Esophagus mucosa (tissue), 1 donor: ENCODE measurements around the gene PTPRR. TPM values are rescaled to one million over a fixed set of nuclear protein-coding genes. Genes with fewer than 3 reads are reported as not detected.

Source experiments
- ATAC-seq: fragments of 200-7000 bp; cut with Tn5 transposase; one replicate; pipeline ENCODE4 v1.9.1; 2020
- total RNA-seq: library from RNA; stranded (reverse); gene quantifications from one replicate; pipeline ENCODE4 v1.2.4, GENCODE V29; 2023
- donor health status: DM: yes; HTN: yes; CAD: no.

Gene PTPRR
- total RNA-seq, 1 donor from 2014 or later, result not detected

GRCh38 chr12:70910666-70911065 is 9.9 kb downstream of the PTPRR start:
- no peak for ATAC-seq

- no peak for ATAC-seq
Measured at GRCh38 chr12:70908978-70909377, 11.6 kb downstream of the PTPRR start.

- ATAC-seq, result no peak
Measured at GRCh38 chr12:70907412-70907811, 13.1 kb downstream of the PTPRR start.

DNA sequence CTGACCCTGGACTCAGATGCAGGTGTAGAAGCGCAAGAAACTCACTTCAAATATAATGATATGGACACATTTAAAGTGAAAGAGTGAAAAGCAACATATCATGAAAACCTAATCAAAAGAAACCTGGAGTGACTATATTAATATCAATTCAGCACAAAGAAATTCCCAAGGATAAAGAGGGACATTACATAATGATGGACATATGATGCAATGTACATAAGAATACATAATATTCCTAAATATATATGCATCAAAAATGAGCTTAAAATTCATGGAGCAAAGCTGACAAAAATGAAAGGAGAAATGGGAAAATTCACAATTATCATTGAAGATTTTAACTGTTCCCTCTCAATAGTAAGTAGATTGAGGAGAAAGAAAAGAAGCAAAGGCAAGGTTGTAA is 24.6 kb downstream of the PTPRR start:
- no peak for ATAC-seq

GRCh38 chr12:70892593-70892992 is 27.9 kb downstream of the PTPRR start:
- no peak for ATAC-seq

DNA sequence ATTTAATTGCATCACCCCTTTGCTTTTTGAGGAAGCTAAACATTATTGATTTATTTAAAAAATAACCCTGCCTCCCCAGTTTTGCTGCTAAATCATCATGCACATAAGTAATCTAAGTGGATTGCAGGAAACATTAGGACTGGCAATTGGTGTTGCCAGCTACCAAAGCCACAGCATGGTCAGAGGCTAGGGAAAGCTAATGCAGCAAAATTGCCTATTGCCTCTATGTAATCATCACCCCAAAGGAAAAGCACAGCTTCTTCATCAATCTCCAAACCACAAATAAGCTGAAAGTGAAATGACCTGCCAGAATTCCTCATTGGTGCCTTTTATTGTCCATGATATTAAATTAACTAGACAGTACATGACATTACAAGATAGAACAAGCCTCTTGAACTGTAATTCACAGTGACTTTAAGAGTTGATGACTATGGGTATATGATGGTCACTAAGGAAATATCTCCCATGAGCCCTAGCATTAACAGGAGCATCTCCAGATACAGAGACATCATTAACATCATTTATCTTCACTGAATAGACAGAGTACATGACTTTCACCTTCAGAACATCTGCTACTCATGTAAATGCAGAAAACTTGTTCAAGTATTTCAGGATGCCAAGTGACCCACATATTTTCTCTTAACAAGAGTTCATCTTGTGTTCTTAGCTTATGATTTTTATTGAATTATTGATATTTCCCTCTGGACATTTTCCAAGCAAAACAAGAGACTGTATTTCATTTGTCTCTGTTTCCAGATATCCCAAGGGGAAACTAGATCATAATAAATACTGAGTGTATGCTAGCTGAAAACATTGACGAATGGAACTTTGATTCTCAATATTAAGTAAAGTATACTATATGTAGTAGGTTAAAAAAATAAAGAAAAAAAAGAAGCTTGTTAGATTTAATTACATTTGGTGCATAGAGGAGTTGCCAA is 29.4 kb downstream of the PTPRR start:
- ATAC-seq, result no peak

DNA sequence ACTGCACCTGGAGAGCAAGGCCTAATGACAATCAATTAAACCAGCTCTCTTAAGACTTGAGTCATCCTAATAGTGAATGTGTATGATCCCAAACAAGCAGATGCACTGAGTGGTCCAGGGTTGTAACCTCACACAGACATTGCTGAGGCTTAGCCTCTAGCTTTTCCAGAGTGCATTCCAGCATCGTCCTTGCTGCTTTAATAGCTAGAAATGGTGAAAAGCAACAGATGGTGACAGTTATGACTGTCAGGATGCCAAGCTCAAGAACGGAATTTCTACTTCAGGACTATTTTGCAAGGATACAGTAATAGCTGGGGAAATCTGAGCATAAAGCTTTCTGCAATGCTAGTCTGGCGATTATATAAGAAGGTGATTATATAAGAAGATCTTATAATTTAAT is 34.6 kb downstream of the PTPRR start:
- ATAC-seq, result no peak

DNA sequence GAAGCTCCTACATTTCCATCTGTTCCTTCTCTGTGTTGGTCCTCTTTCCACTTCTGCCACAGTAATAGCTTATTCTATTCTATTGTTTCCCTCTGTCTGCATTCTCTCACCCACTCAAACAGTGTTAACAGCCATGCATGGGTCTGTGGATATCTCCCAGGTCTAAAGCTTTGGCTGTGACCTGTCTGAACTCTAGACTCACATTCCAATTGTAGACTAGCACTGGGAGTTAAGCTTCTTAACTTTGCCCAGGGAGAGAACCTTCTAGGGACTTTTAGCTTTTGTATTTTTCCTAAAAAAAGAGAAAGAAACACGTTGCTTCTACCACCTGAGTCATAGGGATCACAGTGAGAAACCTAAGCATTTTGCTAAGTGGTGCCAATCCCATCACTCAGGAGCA is 36.7 kb downstream of the PTPRR start:
- no peak for ATAC-seq

DNA sequence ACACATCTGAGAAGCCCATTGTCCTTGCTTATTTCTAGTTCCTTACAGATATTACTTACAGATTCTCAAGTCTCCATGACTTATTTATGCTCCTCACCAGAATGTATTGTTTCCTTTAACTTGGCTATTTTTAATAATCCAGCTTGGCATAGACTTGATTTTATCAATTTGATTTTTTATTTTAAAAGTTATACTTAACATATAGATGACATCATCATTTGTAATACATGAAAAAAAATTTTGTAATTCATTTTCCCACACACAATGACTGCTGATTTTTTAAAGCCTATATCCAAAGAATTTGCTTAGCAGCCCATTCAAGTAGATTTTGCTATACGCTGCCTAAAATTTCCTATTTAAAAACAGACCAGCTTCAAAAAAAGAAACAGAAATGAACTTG is 39.8 kb downstream of the PTPRR start:
- no peak for ATAC-seq

GRCh38 chr12:70876952-70877351 is 43.6 kb downstream of the PTPRR start:
- ATAC-seq, result no peak

DNA sequence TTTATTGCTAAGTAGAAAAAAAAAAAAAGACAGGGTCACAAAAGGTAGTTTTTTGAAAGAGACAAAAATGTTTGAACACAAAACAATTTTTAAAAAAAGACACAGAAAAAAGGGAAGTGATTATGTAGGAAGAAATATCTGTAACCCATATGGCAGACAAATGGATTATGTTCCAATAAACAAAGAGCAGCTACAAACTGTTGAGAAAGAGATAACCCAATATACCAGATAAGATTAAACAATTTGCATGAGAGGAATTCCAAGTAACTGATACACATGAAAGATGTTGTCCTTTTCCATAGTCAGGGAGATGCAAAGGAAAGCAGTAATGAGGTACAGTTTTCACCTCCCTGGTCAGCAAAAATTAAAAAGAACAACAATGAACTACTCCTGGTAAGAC is 44.9 kb downstream of the PTPRR start:
- no peak for ATAC-seq

DNA sequence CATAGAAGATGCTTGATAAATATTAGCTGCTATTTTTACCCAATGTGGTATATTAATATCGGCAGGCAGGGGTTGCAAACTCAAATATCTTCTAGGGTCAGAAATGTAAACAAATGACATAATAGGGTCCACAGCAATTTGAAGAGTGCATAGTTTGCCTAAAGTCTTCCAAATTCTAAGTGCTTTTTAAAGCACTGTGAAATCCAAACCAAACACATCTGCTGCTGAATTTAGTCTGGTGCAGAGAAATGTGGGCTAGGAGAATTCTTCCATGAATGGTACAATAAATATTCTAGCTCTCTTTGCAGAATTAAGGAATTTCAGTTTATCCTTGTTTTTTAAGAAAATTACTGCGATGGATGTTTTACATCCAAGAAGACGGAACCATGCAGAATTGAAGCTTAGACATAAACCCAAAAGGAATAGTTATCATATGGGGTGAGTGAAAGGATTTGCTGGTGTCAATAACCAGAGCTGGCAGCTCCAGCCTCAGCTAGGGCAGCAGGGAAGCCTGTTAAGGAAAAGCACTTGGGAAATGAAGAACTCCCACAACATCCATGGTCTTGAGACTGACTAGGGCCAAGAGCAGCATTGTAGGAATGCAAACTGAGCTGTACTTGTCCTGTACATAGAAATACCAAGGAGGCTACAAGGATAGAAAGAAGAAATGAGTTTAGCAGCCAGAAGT is 65.5 kb downstream of the PTPRR start:
- ATAC-seq, result no peak

DNA sequence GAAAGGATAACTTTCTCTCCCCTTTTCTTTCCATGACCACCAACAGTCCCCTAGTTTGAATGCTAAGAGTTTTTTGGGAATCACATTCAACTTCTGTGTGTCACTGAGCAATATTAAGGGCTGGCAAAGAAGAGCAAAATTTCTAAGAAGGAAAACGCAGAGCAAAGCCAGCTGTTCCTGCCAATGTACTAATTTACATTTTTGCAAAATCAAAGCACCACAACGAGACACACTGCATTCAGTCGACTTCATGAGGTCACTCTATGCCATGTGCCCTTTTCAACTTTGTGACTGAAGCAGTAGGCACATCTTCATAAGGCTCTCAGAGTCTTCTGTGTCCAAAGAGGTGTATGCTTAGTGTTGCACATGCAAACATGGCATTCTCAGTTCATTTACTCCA is 66.4 kb downstream of the PTPRR start:
- no peak for ATAC-seq

DNA sequence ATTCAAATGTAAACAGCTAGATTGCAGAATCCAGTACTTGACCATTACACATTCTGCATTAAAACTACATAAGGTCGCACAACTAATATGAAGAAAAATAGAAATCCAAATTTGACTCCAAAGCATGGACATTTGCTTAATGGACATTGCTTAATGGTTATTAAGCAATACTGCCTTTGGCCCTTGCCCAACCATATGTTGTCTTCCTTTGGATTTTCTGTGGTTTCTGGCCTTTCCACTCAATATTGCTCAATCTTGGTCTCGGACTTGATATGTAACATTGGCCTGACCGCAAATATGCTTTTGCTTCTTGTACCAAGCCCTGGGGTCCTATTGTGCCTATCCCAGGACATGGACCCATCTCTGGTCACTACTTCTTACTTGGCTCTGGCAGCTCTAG is 67.2 kb downstream of the PTPRR start:
- no peak for ATAC-seq

- ATAC-seq, result no peak
Measured at GRCh38 chr12:70852416-70853150, 68.0 kb downstream of the PTPRR start.

DNA sequence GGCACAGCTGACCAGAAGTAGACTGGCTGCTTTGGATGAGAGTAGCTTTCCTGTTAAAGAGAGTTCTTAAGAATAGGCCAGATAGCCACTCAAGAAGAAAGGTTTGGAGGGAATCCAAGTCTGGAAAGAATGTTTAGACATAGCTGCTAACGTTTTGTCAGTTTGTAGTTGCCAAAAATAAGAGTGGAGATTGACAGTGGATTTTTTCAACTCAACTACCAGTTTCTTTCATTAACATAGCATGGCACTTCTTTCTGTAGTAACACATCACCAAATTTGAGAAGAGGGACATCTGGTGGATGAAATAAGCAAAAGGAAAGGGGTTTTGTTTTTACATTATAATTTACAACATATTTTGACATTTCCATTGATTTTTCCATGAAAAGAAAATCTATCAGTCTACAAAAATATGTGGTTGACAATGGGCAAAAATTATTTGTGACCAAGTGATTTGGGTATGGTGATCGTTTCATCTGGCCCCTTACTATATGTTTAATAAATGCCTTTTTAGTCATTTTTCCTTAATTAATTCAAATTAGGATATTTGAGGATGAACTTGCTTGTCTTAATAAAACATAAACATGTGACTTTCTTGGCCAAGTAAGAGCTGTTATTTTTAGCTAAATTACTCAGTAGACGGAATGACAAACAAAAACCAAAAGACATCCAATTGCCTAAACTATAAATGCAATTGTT is 71.1 kb downstream of the PTPRR start:
- no peak for ATAC-seq

GRCh38 chr12:70847871-70848270 is 72.7 kb downstream of the PTPRR start:
- ATAC-seq, result no peak

GRCh38 chr12:70845268-70845667 is 75.3 kb downstream of the PTPRR start:
- no peak for ATAC-seq

DNA sequence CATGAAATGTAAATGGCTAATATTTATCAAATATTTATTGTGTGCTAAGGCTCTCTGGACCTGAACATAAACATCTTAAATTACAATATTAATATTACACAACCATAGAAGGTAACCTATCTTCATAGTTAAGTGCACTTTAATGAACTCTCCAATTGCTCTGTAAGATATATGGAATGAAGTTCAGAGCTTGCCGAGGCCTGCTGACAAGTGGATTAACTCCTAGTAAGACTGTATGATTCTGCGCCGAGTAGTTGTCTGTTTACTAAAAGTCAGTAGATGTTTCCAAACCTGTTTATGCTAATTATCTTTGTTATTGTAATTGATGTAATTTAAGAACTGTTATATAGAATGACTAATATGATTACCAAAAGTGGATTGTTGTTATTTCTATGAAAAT is 77.2 kb downstream of the PTPRR start:
- no peak for ATAC-seq

DNA sequence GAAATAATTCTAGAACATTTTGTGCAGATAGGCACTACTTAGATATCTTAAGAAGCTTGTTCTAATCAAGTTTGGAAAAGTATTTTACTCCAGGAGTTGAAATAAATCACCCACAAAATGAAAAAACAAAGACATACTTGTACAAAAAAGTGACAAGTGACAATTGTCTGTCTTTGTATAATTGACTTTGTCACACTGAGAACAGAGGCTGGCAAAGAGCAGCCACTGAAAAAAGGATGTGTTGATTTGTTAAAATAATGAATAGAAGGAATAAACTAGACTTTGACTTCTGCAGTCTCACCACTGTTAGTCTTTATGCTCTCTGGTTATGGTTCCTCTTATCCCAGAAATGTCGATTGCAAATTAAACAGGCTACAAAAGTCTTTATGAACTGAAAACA is 77.6 kb downstream of the PTPRR start:
- no peak for ATAC-seq

DNA sequence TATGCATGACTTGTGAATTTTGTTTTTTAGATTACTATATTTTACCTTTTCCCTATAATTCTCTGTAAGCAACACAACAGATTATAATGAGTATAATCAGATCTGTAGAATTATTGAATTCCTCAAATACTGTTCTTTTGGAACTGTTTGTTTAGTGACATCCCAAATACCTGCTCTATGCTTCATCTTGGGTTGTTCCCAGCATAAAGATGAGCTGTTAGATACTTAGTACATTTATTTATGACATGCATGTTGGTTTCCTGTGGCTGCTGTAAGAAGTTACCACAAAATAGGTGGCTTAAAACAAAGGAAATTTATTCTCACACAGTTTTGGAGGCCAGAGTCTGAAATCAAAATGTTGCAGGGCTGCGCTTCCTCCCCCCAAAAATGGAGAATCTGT is 78.4 kb downstream of the PTPRR start:
- no peak for ATAC-seq

- no peak for ATAC-seq
Measured at GRCh38 chr12:70840656-70841350, 79.7 kb downstream of the PTPRR start.
